Measurements from ENCODE around the gene GPR87. TPM values are rescaled to one million over a fixed set of nuclear protein-coding genes. Genes with fewer than 3 reads are reported as not detected.
A peak's percentile ranks its signal among the peaks of the same experiment; 100 is the strongest.

The GPR87 gene
- total RNA-seq, 1 donor = not detected

GRCh38 chr3:151293127-151293526, 23.5 kb downstream of the GPR87 start:
- Histone ChIP-seq H3K4me2 (ENCODE audit: insufficient read depth, low read length) (no peak overlapping the region), H3K9me3 (ENCODE audit: low read depth, low read length) (no peaks in the 10 kb centered on the region), H3K4me3 (ENCODE audit: insufficient read depth, low read length) (no peak overlapping the region), H3K27me3 (ENCODE audit: insufficient read depth, low read length) (no peaks in the 10 kb centered on the region), H3K27ac (ENCODE audit: low read depth, low read length) (no peak overlapping the region), H2AFZ (ENCODE audit: low read length) (no peak overlapping the region), H3K36me3 (ENCODE audit: insufficient read depth, low read length) (no peaks in the 10 kb centered on the region), H4K20me1 (ENCODE audit: insufficient read depth, low read length) (no peaks in the 10 kb centered on the region), H3K4me1 (ENCODE audit: insufficient read depth, low read length) (no peaks in the 10 kb centered on the region), H3K79me2 (ENCODE audit: insufficient read depth, low read length) (no peaks in the 10 kb centered on the region)
- DNase-seq (ENCODE audit: insufficient read length, low spot score, missing footprints) = no peak
- TF ChIP-seq, protein P1, sequence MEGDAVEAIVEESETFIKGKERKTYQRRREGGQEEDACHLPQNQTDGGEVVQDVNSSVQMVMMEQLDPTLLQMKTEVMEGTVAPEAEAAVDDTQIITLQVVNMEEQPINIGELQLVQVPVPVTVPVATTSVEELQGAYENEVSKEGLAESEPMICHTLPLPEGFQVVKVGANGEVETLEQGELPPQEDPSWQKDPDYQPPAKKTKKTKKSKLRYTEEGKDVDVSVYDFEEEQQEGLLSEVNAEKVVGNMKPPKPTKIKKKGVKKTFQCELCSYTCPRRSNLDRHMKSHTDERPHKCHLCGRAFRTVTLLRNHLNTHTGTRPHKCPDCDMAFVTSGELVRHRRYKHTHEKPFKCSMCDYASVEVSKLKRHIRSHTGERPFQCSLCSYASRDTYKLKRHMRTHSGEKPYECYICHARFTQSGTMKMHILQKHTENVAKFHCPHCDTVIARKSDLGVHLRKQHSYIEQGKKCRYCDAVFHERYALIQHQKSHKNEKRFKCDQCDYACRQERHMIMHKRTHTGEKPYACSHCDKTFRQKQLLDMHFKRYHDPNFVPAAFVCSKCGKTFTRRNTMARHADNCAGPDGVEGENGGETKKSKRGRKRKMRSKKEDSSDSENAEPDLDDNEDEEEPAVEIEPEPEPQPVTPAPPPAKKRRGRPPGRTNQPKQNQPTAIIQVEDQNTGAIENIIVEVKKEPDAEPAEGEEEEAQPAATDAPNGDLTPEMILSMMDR (IDR thresholded peaks at IDR 0.05; ENCODE audit: extremely low read depth, low read depth, low read length) = no peak

DNA sequence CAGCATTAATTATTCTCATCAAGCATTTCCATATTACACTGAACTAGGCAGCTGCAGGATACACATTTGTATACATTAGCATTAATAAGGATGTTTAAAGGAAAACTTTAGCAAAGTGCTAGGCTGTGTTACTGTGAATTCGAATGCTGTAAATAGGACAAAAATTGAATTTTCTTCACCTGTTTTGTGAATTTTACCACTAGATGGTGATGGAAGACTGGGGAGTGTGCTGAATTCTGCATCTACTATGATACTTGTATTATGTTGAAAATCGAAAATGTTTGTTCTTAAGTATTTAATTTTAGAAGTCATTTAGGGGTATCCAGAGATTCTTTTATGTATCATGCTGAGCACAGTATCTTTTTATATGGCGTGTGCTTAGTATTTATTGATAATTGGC, 25.9 kb downstream of the GPR87 start:
- H4K20me1 ChIP-seq (ENCODE audit: insufficient read depth, low read length) = no peaks in the 10 kb centered on the region
- TF ChIP-seq, protein P1 (IDR thresholded peaks at IDR 0.05; ENCODE audit: extremely low read depth, low read depth, low read length) = peak; percentile 64
- H3K79me2 ChIP-seq (ENCODE audit: insufficient read depth, low read length) = no peaks in the 10 kb centered on the region
- no peak overlapping the region for H3K4me2 ChIP-seq (ENCODE audit: insufficient read depth, low read length)
- no peaks in the 10 kb centered on the region for H3K4me1 ChIP-seq (ENCODE audit: insufficient read depth, low read length)
- no peak overlapping the region for H3K27ac ChIP-seq (ENCODE audit: low read depth, low read length)
- no peaks in the 10 kb centered on the region for H3K9me3 ChIP-seq (ENCODE audit: low read depth, low read length)
- no peak overlapping the region for H3K4me3 ChIP-seq (ENCODE audit: insufficient read depth, low read length)
- no peaks in the 10 kb centered on the region for H3K27me3 ChIP-seq (ENCODE audit: insufficient read depth, low read length)
- no peak overlapping the region for H2AFZ ChIP-seq (ENCODE audit: low read length)
- H3K36me3 ChIP-seq (ENCODE audit: insufficient read depth, low read length) = no peaks in the 10 kb centered on the region
- no peak for DNase-seq (ENCODE audit: insufficient read length, low spot score, missing footprints)

GRCh38 chr3:151289445-151289844, 27.2 kb downstream of the GPR87 start:
- no peak overlapping the region for H2AFZ ChIP-seq (ENCODE audit: low read length)
- no peaks in the 10 kb centered on the region for H4K20me1 ChIP-seq (ENCODE audit: insufficient read depth, low read length)
- DNase-seq (ENCODE audit: insufficient read length, low spot score, missing footprints) = no peak
- H3K4me2 ChIP-seq (ENCODE audit: insufficient read depth, low read length) = no peak overlapping the region
- no peaks in the 10 kb centered on the region for H3K36me3 ChIP-seq (ENCODE audit: insufficient read depth, low read length)
- TF ChIP-seq, protein P1 (IDR thresholded peaks at IDR 0.05; ENCODE audit: extremely low read depth, low read depth, low read length) = no peak
- H3K27me3 ChIP-seq (ENCODE audit: insufficient read depth, low read length) = no peaks in the 10 kb centered on the region
- H3K27ac ChIP-seq (ENCODE audit: low read depth, low read length) = no peak overlapping the region
- H3K4me1 ChIP-seq (ENCODE audit: insufficient read depth, low read length) = no peaks in the 10 kb centered on the region
- H3K79me2 ChIP-seq (ENCODE audit: insufficient read depth, low read length) = no peaks in the 10 kb centered on the region
- H3K9me3 ChIP-seq (ENCODE audit: low read depth, low read length) = no peaks in the 10 kb centered on the region
- H3K4me3 ChIP-seq (ENCODE audit: insufficient read depth, low read length) = no peak overlapping the region

DNA sequence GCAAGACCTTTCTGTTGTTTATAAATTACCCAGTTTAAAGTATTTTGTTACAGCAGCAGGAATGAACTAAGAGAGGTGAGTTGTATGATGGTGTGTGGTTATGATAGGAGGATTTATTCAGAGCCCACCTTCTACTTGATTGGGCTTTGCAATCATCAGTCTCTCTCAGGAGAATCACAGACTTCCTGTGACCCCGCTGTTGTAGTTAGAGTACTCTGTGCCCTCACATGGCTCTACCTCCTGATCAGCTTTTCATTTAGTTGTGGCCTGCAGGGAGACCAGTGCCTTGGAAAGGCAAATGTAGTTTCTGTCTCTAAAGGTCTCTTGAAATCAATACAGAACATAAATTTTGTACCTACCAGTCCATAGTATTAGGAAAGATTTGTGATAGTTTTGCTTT, 30.7 kb downstream of the GPR87 start:
- Histone ChIP-seq H3K4me3 (ENCODE audit: insufficient read depth, low read length) (no peak overlapping the region), H3K4me2 (ENCODE audit: insufficient read depth, low read length) (no peak overlapping the region), H3K27me3 (ENCODE audit: insufficient read depth, low read length) (no peaks in the 10 kb centered on the region), H3K36me3 (ENCODE audit: insufficient read depth, low read length) (no peaks in the 10 kb centered on the region), H3K79me2 (ENCODE audit: insufficient read depth, low read length) (no peaks in the 10 kb centered on the region), H3K9me3 (ENCODE audit: low read depth, low read length) (no peaks in the 10 kb centered on the region), H4K20me1 (ENCODE audit: insufficient read depth, low read length) (no peaks in the 10 kb centered on the region), H3K27ac (ENCODE audit: low read depth, low read length) (no peak overlapping the region), H3K4me1 (ENCODE audit: insufficient read depth, low read length) (peaks cover 6% of the 10 kb centered on the region), H2AFZ (ENCODE audit: low read length) (no peak overlapping the region)
- TF ChIP-seq, protein P1 (IDR thresholded peaks at IDR 0.05; ENCODE audit: extremely low read depth, low read depth, low read length) = no peak
- DNase-seq (ENCODE audit: insufficient read length, low spot score, missing footprints) = no peak
